CD4-positive, CD25-positive, alpha-beta regulatory T cell (primary cell): ENCODE measurements around the gene RASGRF2. TPM values are rescaled to one million over a fixed set of nuclear protein-coding genes. Genes with fewer than 3 reads are reported as not detected.

ENCODE experiments used
- ATAC-seq, 2 donors: fragments of 150-1000 bp; cut with Tn5 transposase; one replicate each; pipeline ENCODE4 v1.10.0; 2021; ENCODE audit warnings: low read depth in 2 of 2, moderate number of reproducible peaks in 2 of 2, moderate library complexity in 1 of 2
- DNase-seq, 3 donors: peaks; one replicate each; pipeline versions ENCODE4 v3.0.0 to v3.0.0-alpha.2; 2012 to 2022; ENCODE audit warnings: mixed read lengths in 1 of 3
- H3K27ac ChIP-seq: one replicate; pipeline ENCODE4 v1.7.0; 2013; ENCODE audit warnings: mild to moderate bottlenecking, low read length; ENCODE audit not compliant: insufficient read depth, poor library complexity, severe bottlenecking
- H3K27me3 ChIP-seq: one replicate; pipeline ENCODE4 v1.7.0; 2013; ENCODE audit warnings: low read length; ENCODE audit not compliant: control insufficient read depth, insufficient read depth
- H3K36me3 ChIP-seq: one replicate; pipeline ENCODE4 v1.7.0; 2013; ENCODE audit warnings: mild to moderate bottlenecking, low read length, moderate library complexity; ENCODE audit not compliant: control insufficient read depth, insufficient read depth
- H3K4me1 ChIP-seq: 2 replicates; pipeline ENCODE4 v1.7.0; 2013; ENCODE audit warnings: mild to moderate bottlenecking, low read length; ENCODE audit not compliant: insufficient read depth, control insufficient read depth, poor library complexity, severe bottlenecking
- H3K4me3 ChIP-seq: one replicate; pipeline ENCODE4 v1.7.0; 2013; ENCODE audit warnings: low read depth, mild to moderate bottlenecking, low read length, moderate library complexity
- H3K9me3 ChIP-seq, 2 experiments: 1 replicate in 1 of 2; 2 replicates in 1 of 2; pipeline ENCODE4 v1.7.0; 2013; ENCODE audit warnings: low read length in 2 of 2, mild to moderate bottlenecking in 1 of 2, moderate library complexity in 1 of 2; ENCODE audit not compliant: control insufficient read depth in 2 of 2
- H3K27ac Mint-ChIP-seq, 3 donors: one replicate each; pipeline ENCODE4 v1.8.0; 2020 to 2022; ENCODE audit warnings: mild to moderate bottlenecking in 3 of 3, mixed read lengths in 3 of 3, moderate library complexity in 2 of 3
- H3K27me3 Mint-ChIP-seq: one replicate; pipeline ENCODE4 v1.8.0; 2022; ENCODE audit warnings: mild to moderate bottlenecking, mixed read lengths
- H3K36me3 Mint-ChIP-seq: one replicate; pipeline ENCODE4 v1.8.0; 2020; ENCODE audit warnings: mixed read lengths
- H3K4me1 Mint-ChIP-seq, 4 donors: one replicate each; pipeline ENCODE4 v1.8.0; 2020 to 2022; ENCODE audit warnings: mixed read lengths in 4 of 4, mild to moderate bottlenecking in 1 of 4
- H3K4me3 Mint-ChIP-seq, 4 donors: one replicate each; pipeline ENCODE4 v1.8.0; 2020 to 2022; ENCODE audit warnings: mild to moderate bottlenecking in 4 of 4, mixed read lengths in 4 of 4, moderate library complexity in 3 of 4
- H3K9me3 Mint-ChIP-seq, 7 donors: one replicate each; pipeline ENCODE4 v1.8.0; 2020 to 2022; ENCODE audit warnings: mixed read lengths in 7 of 7, mild to moderate bottlenecking in 3 of 7, moderate library complexity in 2 of 7
- polyA plus RNA-seq, 4 donors: library from polyadenylated mRNA; unstranded; fragments of 300-500 nt; fragmentation: Illumina TruSeq; gene quantifications; one replicate each; pipeline ENCODE4 v1.2.3, GENCODE V29; 2021
- total RNA-seq: library from RNA; stranded (reverse); gene quantifications from one replicate; pipeline ENCODE4 v1.2.3, GENCODE V29; 2022

RASGRF2 gene
- total and polyA plus RNA-seq, 5 donors from 2014 or later: 3.9 to 10.3 (median 8.9) TPM

DNA sequence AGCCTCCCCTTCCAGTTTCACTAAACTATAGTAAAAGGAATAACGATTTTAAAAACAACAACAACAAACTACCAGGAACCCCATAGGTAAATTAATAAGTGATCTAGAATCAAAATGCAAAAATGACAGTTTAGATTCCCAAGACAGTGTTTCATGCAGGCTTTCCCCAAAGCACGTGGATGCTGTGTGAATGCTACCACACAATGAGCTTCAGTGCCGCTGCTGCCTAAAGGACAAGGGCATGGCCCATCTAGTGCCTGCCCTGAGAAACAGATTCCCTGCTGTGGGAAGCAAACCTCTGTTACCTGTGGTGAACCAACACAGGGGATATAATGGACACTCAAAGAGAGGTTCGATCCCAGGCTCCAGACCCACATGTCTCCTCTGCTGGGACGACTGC is 249.2 kb downstream of the RASGRF2 start:
- no peaks in the 10 kb centered on the region for H3K9me3 ChIP-seq
- H3K27me3 Mint-ChIP-seq: no peaks in the 10 kb centered on the region
- no peak overlapping the region for H3K4me3 ChIP-seq
- H3K4me1 Mint-ChIP-seq: peaks cover 0 to 36% (median 11%) of the 10 kb centered on the region in 4 donors
- peak overlapping the region in 2 of 3 donors; percentile 74 to 91 for H3K27ac Mint-ChIP-seq
- no peak for DNase-seq
- no peak for ATAC-seq
- H3K27me3 ChIP-seq: no peaks in the 10 kb centered on the region
- H3K36me3 Mint-ChIP-seq: peaks cover 30% of the 10 kb centered on the region
- peaks cover 25% of the 10 kb centered on the region for H3K4me1 ChIP-seq
- H3K36me3 ChIP-seq: no peaks in the 10 kb centered on the region
- no peak overlapping the region for H3K27ac ChIP-seq
- no peak overlapping the region for H3K4me3 Mint-ChIP-seq
- H3K9me3 Mint-ChIP-seq: no peaks in the 10 kb centered on the region

DNA sequence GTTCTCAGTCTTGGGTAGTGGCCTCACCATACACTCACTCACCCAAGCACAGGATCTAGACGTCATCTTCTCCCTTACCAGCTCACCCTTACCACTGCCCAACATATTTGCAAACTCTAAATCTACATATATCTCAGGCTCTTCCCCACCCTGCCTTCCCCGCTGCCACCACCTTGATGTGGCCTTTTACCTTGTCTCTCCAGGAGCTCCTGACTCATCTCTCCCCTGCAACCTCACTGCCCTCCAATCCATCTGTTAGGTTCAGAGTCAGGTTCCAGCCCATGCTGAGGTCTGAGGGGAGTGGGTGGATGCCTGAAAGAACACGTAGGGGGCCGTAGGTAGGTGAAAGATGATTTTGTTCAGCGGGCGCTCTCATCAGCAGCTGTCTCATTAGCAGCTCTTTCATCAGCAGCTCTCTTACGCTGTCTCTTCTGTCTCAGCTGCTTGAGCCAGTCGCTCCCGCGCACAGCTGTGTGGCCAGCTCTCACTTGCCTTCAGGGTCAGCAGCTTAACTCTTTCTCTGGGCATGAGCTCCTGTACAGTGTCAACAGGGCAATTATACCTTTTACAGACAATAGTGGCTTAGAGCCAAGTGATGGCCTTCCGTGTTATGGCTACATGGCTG is 249.8 kb downstream of the RASGRF2 start:
- Histone ChIP-seq H3K36me3 (no peaks in the 10 kb centered on the region), H3K27me3 (no peaks in the 10 kb centered on the region), H3K4me3 (no peak overlapping the region), H3K27ac (no peak overlapping the region), H3K9me3 (no peaks in the 10 kb centered on the region), H3K4me1 (peaks cover 25% of the 10 kb centered on the region)
- H3K4me3 Mint-ChIP-seq: peak overlapping the region in 1 of 4 donors; percentile 42
- H3K36me3 Mint-ChIP-seq: peaks cover 36% of the 10 kb centered on the region
- no peaks in the 10 kb centered on the region for H3K9me3 Mint-ChIP-seq
- H3K27me3 Mint-ChIP-seq: no peaks in the 10 kb centered on the region
- DNase-seq (peak in 1 of 3 donors; percentile 13), ATAC-seq (peak in 1 of 2 donors; percentile 35)
- peak overlapping the region; percentile 26 to 91 (median 74) for H3K27ac Mint-ChIP-seq
- peaks cover 0 to 42% (median 12%) of the 10 kb centered on the region in 4 donors for H3K4me1 Mint-ChIP-seq

DNA sequence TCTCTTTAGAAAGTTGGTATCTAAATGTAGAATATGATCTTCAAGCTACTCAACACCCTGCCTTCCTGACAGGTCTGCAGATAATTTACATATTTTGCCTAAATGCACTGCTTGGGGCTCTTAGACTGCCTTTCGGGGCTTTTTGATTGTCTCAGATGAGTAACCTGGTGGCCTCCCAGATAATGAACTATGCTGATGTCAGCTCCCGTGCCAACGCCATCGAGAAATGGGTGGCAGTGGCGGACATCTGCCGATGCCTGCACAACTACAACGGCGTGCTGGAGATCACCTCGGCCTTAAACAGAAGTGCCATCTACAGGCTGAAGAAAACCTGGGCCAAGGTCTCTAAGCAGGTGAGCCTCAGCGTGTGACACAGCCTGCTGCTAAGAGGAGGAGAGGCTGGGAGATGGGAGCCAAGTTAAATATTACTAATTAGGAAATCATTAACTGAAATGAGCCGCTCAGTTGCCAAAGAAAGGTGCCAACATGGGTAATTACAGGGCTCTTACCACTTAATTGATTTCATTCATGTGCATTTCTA is 252.1 kb downstream of the RASGRF2 start:
- Mint-ChIP-seq H3K36me3 (peaks cover 38% of the 10 kb centered on the region), H3K4me3 (peak overlapping the region in 3 of 4 donors; percentile 31 to 46 (median 43)), H3K27me3 (no peaks in the 10 kb centered on the region), H3K4me1 (peaks cover 0 to 44% (median 18%) of the 10 kb centered on the region in 4 donors), H3K9me3 (no peaks in the 10 kb centered on the region), H3K27ac (peak overlapping the region in 2 of 3 donors; percentile 91)
- Histone ChIP-seq H3K36me3 (no peaks in the 10 kb centered on the region), H3K27ac (peak overlapping the region; percentile 69), H3K9me3 (no peaks in the 10 kb centered on the region), H3K4me1 (peaks cover 25% of the 10 kb centered on the region), H3K4me3 (peak overlapping the region; percentile 16), H3K27me3 (no peaks in the 10 kb centered on the region)
- DNase-seq (peak in 2 of 3 donors; percentile 13 to 25), ATAC-seq (peak; percentile 39 to 50)

DNA sequence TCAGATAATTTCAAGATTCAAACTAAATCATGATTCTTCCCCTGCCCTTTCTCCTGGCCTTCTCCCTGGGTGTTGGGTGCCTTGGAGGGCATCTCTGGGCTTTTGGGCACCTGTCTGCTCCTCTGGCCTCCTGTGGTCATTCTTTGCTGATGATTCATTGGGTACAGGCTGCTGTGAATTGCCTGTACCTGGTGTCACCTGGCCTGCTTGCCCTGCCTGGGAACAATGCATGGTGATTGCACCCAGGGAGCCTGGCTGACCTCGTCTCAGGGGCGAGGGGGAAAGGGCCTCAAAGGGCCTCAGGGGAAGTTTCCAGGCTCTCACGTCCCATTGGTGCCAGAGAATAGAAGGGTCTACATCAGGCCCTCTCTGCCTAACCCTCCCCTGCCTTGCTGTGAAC is 252.9 kb downstream of the RASGRF2 start:
- Histone ChIP-seq H3K4me1 (peaks cover 25% of the 10 kb centered on the region), H3K27me3 (no peaks in the 10 kb centered on the region), H3K9me3 (no peaks in the 10 kb centered on the region), H3K27ac (peak overlapping the region; percentile 69), H3K36me3 (no peaks in the 10 kb centered on the region), H3K4me3 (no peak overlapping the region)
- Mint-ChIP-seq H3K36me3 (peaks cover 38% of the 10 kb centered on the region), H3K27ac (peak overlapping the region; percentile 89 to 91 (median 91)), H3K27me3 (no peaks in the 10 kb centered on the region), H3K9me3 (no peaks in the 10 kb centered on the region), H3K4me3 (no peak overlapping the region), H3K4me1 (peaks cover 0 to 44% (median 18%) of the 10 kb centered on the region in 4 donors)
- ATAC-seq: no peak
- no peak for DNase-seq

- no peak for ATAC-seq
- H3K9me3 Mint-ChIP-seq: no peaks in the 10 kb centered on the region
- H3K36me3 ChIP-seq: no peaks in the 10 kb centered on the region
- no peak overlapping the region for H3K4me3 ChIP-seq
- H3K36me3 Mint-ChIP-seq: peaks cover 45% of the 10 kb centered on the region
- no peaks in the 10 kb centered on the region for H3K27me3 ChIP-seq
- H3K9me3 ChIP-seq: no peaks in the 10 kb centered on the region
- peaks cover 0 to 41% (median 19%) of the 10 kb centered on the region in 4 donors for H3K4me1 Mint-ChIP-seq
- H3K4me3 Mint-ChIP-seq: no peak overlapping the region
- peaks cover 22% of the 10 kb centered on the region for H3K4me1 ChIP-seq
- H3K27ac Mint-ChIP-seq: peak overlapping the region in 1 of 3 donors; percentile 91
- no peaks in the 10 kb centered on the region for H3K27me3 Mint-ChIP-seq
- no peak for DNase-seq
- no peak overlapping the region for H3K27ac ChIP-seq
Observed at GRCh38 chr5:81214848-81215247, 254.7 kb downstream of the RASGRF2 start.

- H3K4me1 ChIP-seq: peaks cover 20% of the 10 kb centered on the region
- no peaks in the 10 kb centered on the region for H3K27me3 Mint-ChIP-seq
- peaks cover 52% of the 10 kb centered on the region for H3K36me3 Mint-ChIP-seq
Observed at GRCh38 chr5:81216152-81216551, 256.0 kb downstream of the RASGRF2 start.

DNA sequence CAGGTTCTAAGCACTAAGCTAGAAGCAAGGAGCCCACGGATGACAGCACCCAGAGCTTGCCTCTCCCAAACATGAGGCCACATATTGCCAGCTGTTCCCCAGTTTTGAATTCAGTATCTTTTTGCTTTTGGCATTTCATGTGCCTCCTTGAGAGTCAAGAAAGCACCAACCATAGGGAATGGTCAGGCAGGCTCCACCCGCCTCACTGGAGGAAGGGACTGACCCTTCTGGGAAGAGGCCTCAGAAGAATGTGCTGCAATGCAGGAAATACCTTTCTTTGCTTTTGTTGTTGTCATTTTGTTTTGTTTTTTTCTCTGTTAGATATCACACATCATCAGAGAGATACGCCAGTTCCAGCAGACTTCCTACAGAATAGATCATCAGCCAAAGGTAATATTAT is 259.2 kb downstream of the RASGRF2 start:
- no peaks in the 10 kb centered on the region for H3K4me1 ChIP-seq
- H3K27me3 ChIP-seq: no peaks in the 10 kb centered on the region
- DNase-seq (no peak), ATAC-seq (no peak)
- Mint-ChIP-seq H3K4me1 (peaks cover 0 to 13% (median 8%) of the 10 kb centered on the region in 4 donors), H3K27ac (no peak overlapping the region), H3K9me3 (no peaks in the 10 kb centered on the region), H3K27me3 (no peaks in the 10 kb centered on the region), H3K36me3 (peaks cover 34% of the 10 kb centered on the region), H3K4me3 (no peak overlapping the region)
- no peaks in the 10 kb centered on the region for H3K9me3 ChIP-seq
- H3K36me3 ChIP-seq: no peaks in the 10 kb centered on the region
- no peak overlapping the region for H3K27ac ChIP-seq
- H3K4me3 ChIP-seq: no peak overlapping the region

More at GRCh38 chr5:81216152-81216551, 256.0 kb downstream of the RASGRF2 start:
- H3K4me1 Mint-ChIP-seq: peaks cover 0 to 30% (median 17%) of the 10 kb centered on the region in 4 donors
- H3K4me3 ChIP-seq: no peak overlapping the region
- no peaks in the 10 kb centered on the region for H3K9me3 Mint-ChIP-seq
- no peaks in the 10 kb centered on the region for H3K27me3 ChIP-seq
- H3K9me3 ChIP-seq: no peaks in the 10 kb centered on the region
- ATAC-seq: no peak
- no peaks in the 10 kb centered on the region for H3K36me3 ChIP-seq
- H3K27ac Mint-ChIP-seq: no peak overlapping the region
- no peak overlapping the region for H3K27ac ChIP-seq
- no peak overlapping the region for H3K4me3 Mint-ChIP-seq
- no peak for DNase-seq

DNA sequence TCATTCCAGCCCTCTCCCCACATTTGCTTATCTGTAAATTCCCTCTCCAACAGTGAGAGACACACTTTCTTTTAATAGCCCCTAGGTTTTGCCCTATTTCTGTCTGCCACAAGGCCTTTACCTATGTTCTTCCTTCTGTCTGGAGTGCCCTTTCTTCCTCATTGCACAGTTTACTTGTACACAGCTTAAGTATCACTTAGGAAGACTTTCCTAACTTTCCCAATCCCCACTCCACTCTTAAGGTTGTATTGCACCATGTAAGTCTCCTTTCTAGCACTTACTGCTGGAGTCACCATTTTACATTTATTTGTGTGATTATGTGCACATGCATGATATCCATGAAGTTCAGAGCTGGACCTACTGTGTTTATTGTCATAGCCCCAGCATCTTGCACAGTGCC is 262.1 kb downstream of the RASGRF2 start:
- Histone ChIP-seq H3K27ac (no peak overlapping the region), H3K4me1 (no peaks in the 10 kb centered on the region), H3K9me3 (no peaks in the 10 kb centered on the region), H3K27me3 (no peaks in the 10 kb centered on the region), H3K36me3 (no peaks in the 10 kb centered on the region), H3K4me3 (no peak overlapping the region)
- DNase-seq (no peak), ATAC-seq (no peak)
- peak overlapping the region in 1 of 3 donors; percentile 17 for H3K27ac Mint-ChIP-seq
- H3K27me3 Mint-ChIP-seq: no peaks in the 10 kb centered on the region
- no peaks in the 10 kb centered on the region for H3K9me3 Mint-ChIP-seq
- no peak overlapping the region for H3K4me3 Mint-ChIP-seq
- peaks cover 0 to 6% (median under 1%) of the 10 kb centered on the region in 4 donors for H3K4me1 Mint-ChIP-seq
- H3K36me3 Mint-ChIP-seq: peaks cover 38% of the 10 kb centered on the region
